ENCODE measurements around the gene TTC24.
A peak's percentile ranks its signal among the peaks of the same experiment; 100 is the strongest.

The TTC24 gene

DNA sequence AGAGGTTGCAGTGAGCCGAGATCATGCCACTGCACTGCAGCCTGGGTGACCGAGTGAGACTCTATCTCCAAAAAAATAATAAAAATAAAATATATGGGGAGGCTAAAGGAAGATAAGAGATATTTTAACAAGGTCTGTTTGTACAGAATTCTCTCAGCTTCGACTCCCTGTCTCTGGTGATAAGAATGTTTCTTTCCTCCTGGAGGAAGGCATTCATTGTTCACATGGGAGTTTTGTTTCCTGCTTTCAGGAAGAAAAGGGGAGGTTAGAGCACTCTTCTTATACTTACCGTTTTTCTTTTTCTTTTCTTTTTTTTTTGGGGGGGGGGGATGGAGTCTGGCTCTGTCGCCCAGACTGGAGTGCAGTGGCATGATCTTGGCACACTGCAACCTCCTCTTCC is 10.0 kb downstream of the TTC24 start:
- no peak for ATAC-seq
- no peak for TF ChIP-seq TOX (CRISPR knock-in tag; IDR thresholded peaks at IDR 0.05; ENCODE audit: borderline replicate concordance)
- TF ChIP-seq GLIS3 (CRISPR knock-in tag; IDR thresholded peaks at IDR 0.05), result no peak
- TF ChIP-seq, protein P1, sequence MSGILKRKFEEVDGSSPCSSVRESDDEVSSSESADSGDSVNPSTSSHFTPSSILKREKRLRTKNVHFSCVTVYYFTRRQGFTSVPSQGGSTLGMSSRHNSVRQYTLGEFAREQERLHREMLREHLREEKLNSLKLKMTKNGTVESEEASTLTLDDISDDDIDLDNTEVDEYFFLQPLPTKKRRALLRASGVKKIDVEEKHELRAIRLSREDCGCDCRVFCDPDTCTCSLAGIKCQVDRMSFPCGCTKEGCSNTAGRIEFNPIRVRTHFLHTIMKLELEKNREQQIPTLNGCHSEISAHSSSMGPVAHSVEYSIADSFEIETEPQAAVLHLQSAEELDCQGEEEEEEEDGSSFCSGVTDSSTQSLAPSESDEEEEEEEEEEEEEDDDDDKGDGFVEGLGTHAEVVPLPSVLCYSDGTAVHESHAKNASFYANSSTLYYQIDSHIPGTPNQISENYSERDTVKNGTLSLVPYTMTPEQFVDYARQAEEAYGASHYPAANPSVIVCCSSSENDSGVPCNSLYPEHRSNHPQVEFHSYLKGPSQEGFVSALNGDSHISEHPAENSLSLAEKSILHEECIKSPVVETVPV (CRISPR knock-in tag; IDR thresholded peaks at IDR 0.05), result no peak
- TF ChIP-seq ZFP3 (CRISPR knock-in tag; IDR thresholded peaks at IDR 0.05), result no peak
- TF ChIP-seq ESRRG (CRISPR knock-in tag; IDR thresholded peaks at IDR 0.05), result no peak
- no peak for TF ChIP-seq SNAI2 (CRISPR knock-in tag; IDR thresholded peaks at IDR 0.05)
- TF ChIP-seq PPARA (CRISPR knock-in tag; IDR thresholded peaks at IDR 0.05; ENCODE audit: borderline replicate concordance), result no peak
- TF ChIP-seq, protein P2, sequence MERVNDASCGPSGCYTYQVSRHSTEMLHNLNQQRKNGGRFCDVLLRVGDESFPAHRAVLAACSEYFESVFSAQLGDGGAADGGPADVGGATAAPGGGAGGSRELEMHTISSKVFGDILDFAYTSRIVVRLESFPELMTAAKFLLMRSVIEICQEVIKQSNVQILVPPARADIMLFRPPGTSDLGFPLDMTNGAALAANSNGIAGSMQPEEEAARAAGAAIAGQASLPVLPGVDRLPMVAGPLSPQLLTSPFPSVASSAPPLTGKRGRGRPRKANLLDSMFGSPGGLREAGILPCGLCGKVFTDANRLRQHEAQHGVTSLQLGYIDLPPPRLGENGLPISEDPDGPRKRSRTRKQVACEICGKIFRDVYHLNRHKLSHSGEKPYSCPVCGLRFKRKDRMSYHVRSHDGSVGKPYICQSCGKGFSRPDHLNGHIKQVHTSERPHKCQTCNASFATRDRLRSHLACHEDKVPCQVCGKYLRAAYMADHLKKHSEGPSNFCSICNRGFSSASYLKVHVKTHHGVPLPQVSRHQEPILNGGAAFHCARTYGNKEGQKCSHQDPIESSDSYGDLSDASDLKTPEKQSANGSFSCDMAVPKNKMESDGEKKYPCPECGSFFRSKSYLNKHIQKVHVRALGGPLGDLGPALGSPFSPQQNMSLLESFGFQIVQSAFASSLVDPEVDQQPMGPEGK (CRISPR knock-in tag; IDR thresholded peaks at IDR 0.05; ENCODE audit: borderline replicate concordance), result no peak
- no peak for TF ChIP-seq OSR1 (CRISPR knock-in tag; IDR thresholded peaks at IDR 0.05)
- TF ChIP-seq, protein P3, sequence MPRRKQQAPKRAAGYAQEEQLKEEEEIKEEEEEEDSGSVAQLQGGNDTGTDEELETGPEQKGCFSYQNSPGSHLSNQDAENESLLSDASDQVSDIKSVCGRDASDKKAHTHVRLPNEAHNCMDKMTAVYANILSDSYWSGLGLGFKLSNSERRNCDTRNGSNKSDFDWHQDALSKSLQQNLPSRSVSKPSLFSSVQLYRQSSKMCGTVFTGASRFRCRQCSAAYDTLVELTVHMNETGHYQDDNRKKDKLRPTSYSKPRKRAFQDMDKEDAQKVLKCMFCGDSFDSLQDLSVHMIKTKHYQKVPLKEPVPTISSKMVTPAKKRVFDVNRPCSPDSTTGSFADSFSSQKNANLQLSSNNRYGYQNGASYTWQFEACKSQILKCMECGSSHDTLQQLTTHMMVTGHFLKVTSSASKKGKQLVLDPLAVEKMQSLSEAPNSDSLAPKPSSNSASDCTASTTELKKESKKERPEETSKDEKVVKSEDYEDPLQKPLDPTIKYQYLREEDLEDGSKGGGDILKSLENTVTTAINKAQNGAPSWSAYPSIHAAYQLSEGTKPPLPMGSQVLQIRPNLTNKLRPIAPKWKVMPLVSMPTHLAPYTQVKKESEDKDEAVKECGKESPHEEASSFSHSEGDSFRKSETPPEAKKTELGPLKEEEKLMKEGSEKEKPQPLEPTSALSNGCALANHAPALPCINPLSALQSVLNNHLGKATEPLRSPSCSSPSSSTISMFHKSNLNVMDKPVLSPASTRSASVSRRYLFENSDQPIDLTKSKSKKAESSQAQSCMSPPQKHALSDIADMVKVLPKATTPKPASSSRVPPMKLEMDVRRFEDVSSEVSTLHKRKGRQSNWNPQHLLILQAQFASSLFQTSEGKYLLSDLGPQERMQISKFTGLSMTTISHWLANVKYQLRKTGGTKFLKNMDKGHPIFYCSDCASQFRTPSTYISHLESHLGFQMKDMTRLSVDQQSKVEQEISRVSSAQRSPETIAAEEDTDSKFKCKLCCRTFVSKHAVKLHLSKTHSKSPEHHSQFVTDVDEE (CRISPR knock-in tag; IDR thresholded peaks at IDR 0.05), result no peak
- no peak for TF ChIP-seq CSDC2 (CRISPR knock-in tag; IDR thresholded peaks at IDR 0.05)
- TF ChIP-seq, protein P4, sequence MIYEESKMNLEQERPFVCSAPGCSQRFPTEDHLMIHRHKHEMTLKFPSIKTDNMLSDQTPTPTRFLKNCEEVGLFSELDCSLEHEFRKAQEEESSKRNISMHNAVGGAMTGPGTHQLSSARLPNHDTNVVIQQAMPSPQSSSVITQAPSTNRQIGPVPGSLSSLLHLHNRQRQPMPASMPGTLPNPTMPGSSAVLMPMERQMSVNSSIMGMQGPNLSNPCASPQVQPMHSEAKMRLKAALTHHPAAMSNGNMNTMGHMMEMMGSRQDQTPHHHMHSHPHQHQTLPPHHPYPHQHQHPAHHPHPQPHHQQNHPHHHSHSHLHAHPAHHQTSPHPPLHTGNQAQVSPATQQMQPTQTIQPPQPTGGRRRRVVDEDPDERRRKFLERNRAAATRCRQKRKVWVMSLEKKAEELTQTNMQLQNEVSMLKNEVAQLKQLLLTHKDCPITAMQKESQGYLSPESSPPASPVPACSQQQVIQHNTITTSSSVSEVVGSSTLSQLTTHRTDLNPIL (CRISPR knock-in tag; IDR thresholded peaks at IDR 0.05; ENCODE audit: low read depth), result no peak
- TF ChIP-seq ZNF8 (CRISPR knock-in tag; IDR thresholded peaks at IDR 0.05), result no peak

DNA sequence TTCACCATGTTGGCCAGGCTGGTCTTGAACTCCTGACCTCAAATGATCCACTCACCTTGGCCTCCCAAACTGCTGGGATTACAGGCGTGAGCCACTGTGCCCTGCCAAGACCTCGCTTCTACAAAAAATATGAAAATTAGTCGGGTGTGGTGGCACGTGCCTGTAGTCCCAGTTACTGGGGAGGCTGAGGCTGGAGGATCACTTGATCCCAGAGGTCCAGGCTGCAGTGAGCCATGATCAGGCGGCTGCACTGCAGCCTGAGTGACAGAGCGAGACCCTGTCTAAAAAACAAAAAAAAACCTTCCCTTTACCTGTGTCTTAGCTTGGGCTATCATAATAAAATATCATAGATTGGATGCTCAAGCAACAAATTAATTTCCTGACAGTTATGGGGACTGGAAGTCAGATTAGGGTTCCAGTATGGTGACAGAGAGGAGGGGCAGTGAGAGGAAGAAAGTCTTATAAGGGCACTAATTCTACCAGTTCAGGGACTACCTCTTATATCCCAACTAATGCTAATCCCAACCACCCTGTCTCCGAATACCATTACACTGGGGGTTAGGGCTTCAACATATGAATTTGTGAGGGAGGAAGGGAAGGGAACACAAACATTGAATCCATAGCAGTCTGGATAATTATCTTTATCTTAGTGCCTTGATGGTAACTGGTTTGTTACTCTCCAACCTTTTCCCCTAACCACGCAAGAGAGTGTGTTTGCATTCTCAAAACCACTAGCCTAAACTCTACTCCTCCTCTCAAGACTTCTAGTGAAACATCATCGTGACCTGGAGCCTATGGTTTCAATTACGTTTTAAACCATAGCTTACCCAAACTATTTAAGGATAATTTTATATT is 11.0 kb downstream of the TTC24 start:
- no peak for ATAC-seq
- TF ChIP-seq BACH2 (CRISPR knock-in tag; IDR thresholded peaks at IDR 0.05; ENCODE audit: borderline replicate concordance), result no peak
- TF ChIP-seq ZFP3 (CRISPR knock-in tag; IDR thresholded peaks at IDR 0.05), result no peak
- TF ChIP-seq, protein P5, sequence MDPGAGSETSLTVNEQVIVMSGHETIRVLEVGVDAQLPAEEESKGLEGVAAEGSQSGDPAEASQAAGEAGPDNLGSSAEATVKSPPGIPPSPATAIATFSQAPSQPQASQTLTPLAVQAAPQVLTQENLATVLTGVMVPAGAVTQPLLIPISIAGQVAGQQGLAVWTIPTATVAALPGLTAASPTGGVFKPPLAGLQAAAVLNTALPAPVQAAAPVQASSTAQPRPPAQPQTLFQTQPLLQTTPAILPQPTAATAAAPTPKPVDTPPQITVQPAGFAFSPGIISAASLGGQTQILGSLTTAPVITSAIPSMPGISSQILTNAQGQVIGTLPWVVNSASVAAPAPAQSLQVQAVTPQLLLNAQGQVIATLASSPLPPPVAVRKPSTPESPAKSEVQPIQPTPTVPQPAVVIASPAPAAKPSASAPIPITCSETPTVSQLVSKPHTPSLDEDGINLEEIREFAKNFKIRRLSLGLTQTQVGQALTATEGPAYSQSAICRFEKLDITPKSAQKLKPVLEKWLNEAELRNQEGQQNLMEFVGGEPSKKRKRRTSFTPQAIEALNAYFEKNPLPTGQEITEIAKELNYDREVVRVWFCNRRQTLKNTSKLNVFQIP (CRISPR knock-in tag; IDR thresholded peaks at IDR 0.05; ENCODE audit: borderline replicate concordance, low read depth), result no peak

DNA sequence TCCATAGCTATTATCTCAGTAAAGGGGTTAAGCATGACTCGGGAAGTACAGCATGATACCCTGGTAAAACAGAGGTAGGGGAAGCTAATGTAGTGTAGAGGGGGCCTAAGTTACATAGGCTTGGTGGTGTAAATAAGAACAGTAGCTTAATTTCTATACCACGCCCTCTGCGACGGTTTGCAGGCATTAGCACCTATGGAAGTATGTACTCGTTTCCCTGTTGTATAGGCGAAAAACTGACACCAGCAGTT is 11.6 kb downstream of the TTC24 start:
- peak; percentile 6 for ATAC-seq
- TF ChIP-seq TOX (CRISPR knock-in tag; IDR thresholded peaks at IDR 0.05; ENCODE audit: borderline replicate concordance) (no peak), ISL1 (CRISPR knock-in tag; IDR thresholded peaks at IDR 0.05) (no peak), ZNF8 (CRISPR knock-in tag; IDR thresholded peaks at IDR 0.05) (no peak), TCF4 (CRISPR knock-in tag; IDR thresholded peaks at IDR 0.05; ENCODE audit: borderline replicate concordance) (no peak), ZC3H10 (CRISPR knock-in tag; IDR thresholded peaks at IDR 0.05) (no peak), ZFP3 (CRISPR knock-in tag; IDR thresholded peaks at IDR 0.05) (no peak), ZNF70 (CRISPR knock-in tag; IDR thresholded peaks at IDR 0.05) (no peak), OSR1 (CRISPR knock-in tag; IDR thresholded peaks at IDR 0.05) (no peak), SNAI2 (CRISPR knock-in tag; IDR thresholded peaks at IDR 0.05) (no peak), ZFP30 (CRISPR knock-in tag; IDR thresholded peaks at IDR 0.05) (no peak), ARNTL (CRISPR knock-in tag; IDR thresholded peaks at IDR 0.05; ENCODE audit: borderline replicate concordance, low read depth) (no peak), GLIS3 (CRISPR knock-in tag; IDR thresholded peaks at IDR 0.05) (no peak)
- TF ChIP-seq, protein P2 (CRISPR knock-in tag; IDR thresholded peaks at IDR 0.05; ENCODE audit: borderline replicate concordance), result no peak
- TF ChIP-seq, protein P3 (CRISPR knock-in tag; IDR thresholded peaks at IDR 0.05), result no peak
- TF ChIP-seq, protein P5 (CRISPR knock-in tag; IDR thresholded peaks at IDR 0.05; ENCODE audit: borderline replicate concordance, low read depth), result no peak

All from SK-N-SH treated with all-trans-retinoic acid at 6 μM for 48 hours (cell line).